Mesodermal cell (in vitro differentiated cells): ENCODE measurements around the gene FGF23.

Experiments used
- H3K27ac ChIP-seq: 2 replicates; pipeline ENCODE4 v1.7.0; 2013; ENCODE audit warnings: mild to moderate bottlenecking, low read depth, low read length, moderate library complexity; ENCODE audit not compliant: severe bottlenecking
- H3K36me3 ChIP-seq: 2 replicates; pipeline ENCODE4 v1.7.1; 2013; ENCODE audit warnings: mild to moderate bottlenecking, low read length, moderate library complexity; ENCODE audit not compliant: control insufficient read depth, insufficient read depth
- H3K4me1 ChIP-seq: one replicate; pipeline ENCODE4 v1.7.1; 2013; ENCODE audit warnings: mild to moderate bottlenecking, low read length; ENCODE audit not compliant: insufficient read depth, control insufficient read depth, poor library complexity, severe bottlenecking
- H3K4me3 ChIP-seq: 2 replicates; pipeline ENCODE4 v1.7.0; 2013; ENCODE audit warnings: low read length, control low read depth, mild to moderate bottlenecking; ENCODE audit not compliant: insufficient read depth, poor library complexity, severe bottlenecking; ENCODE audit errors: extremely low read depth
- H3K9me3 ChIP-seq: 2 replicates; pipeline ENCODE4 v1.7.1; 2013; ENCODE audit warnings: mild to moderate bottlenecking, low read length, moderate library complexity; ENCODE audit not compliant: control insufficient read depth
- WGBS, 2 experiments: methylation state at CpG; one replicate each; pipeline ENCODE4 v1.1.5; 2013; ENCODE audit warnings: missing lambda C conversion rate in 2 of 2; ENCODE audit not compliant: insufficient coverage in 2 of 2; 5-methylcytosine and 5-hydroxymethylcytosine counted together

The FGF23 gene

GRCh38 chr12:4320497-4320852 is 59.0 kb downstream of the FGF23 start:
- Histone ChIP-seq H3K9me3 (no peaks in the 10 kb centered on the region), H3K27ac (peak overlapping the region; percentile 95), H3K4me1 (peaks cover 16% of the 10 kb centered on the region), H3K4me3 (peak overlapping the region; percentile 97), H3K36me3 (peaks cover 27% of the 10 kb centered on the region)
- WGBS, 2 experiments, result 4 to 10% methylated on average over 13 of the region's 13 CpGs
